Fibroblast of lung (primary cell): Measurements from ENCODE around the gene NUDCD3. TPM values are rescaled to one million over a fixed set of nuclear protein-coding genes. Genes with fewer than 3 reads are reported as not detected.

Source experiments
- DNase-seq, 2 donors: peaks; one replicate each; pipeline versions ENCODE4 v3.0.0 to v3.0.0-alpha.2; 2010; ENCODE audit warnings: low read depth in 2 of 2
- H2AFZ ChIP-seq: 2 replicates; pipeline ENCODE4 v1.5.1; 2012; ENCODE audit warnings: low read length, control low read depth, inconsistent platforms
- H3K27ac ChIP-seq: 2 replicates; pipeline ENCODE4 v1.5.1; 2011; ENCODE audit warnings: low read length, control low read depth; ENCODE audit not compliant: insufficient read depth
- H3K27me3 ChIP-seq: 2 replicates; pipeline ENCODE4 v1.5.1; 2011; ENCODE audit warnings: mild to moderate bottlenecking, low read length; ENCODE audit not compliant: control insufficient read depth, insufficient read depth
- H3K36me3 ChIP-seq: 2 replicates; pipeline ENCODE4 v1.5.1; 2011; ENCODE audit warnings: low read length; ENCODE audit not compliant: control insufficient read depth, insufficient read depth
- H3K4me1 ChIP-seq: 2 replicates; pipeline ENCODE4 v1.5.1; 2011; ENCODE audit warnings: low read length; ENCODE audit not compliant: control insufficient read depth, insufficient read depth; ENCODE audit errors: extremely low read depth
- H3K4me2 ChIP-seq: 2 replicates; pipeline ENCODE4 v1.5.1; 2011; ENCODE audit warnings: low read length, control low read depth; ENCODE audit not compliant: insufficient read depth; ENCODE audit errors: extremely low read depth
- H3K4me3 ChIP-seq, 4 experiments: fragments of 200-600 bp in 1 of 4; sonication (generic) in 1 of 4; replicated peaks in 1 of 4; 2 replicates each; pipeline ENCODE4 v1.5.1; 2011 to 2016; ENCODE audit warnings: low read length in 4 of 4, low read depth in 3 of 4, mild to moderate bottlenecking in 3 of 4, control low read depth in 2 of 4, inconsistent platforms in 1 of 4, mixed read lengths in 1 of 4; ENCODE audit not compliant: insufficient read depth in 1 of 4; ENCODE audit errors: control extremely low read depth in 1 of 4
- H3K79me2 ChIP-seq: 2 replicates; pipeline ENCODE4 v1.5.1; 2012; ENCODE audit warnings: mild to moderate bottlenecking, low read length, inconsistent platforms; ENCODE audit not compliant: control insufficient read depth, insufficient read depth
- H3K9ac ChIP-seq: 2 replicates; pipeline ENCODE4 v1.5.1; 2011; ENCODE audit warnings: mild to moderate bottlenecking, low read length, control low read depth; ENCODE audit not compliant: insufficient read depth
- H3K9me3 ChIP-seq: 2 replicates; pipeline ENCODE4 v1.5.1; 2012; ENCODE audit warnings: low read depth, low read length; ENCODE audit not compliant: control insufficient read depth, insufficient read depth
- H4K20me1 ChIP-seq: 2 replicates; pipeline ENCODE4 v1.5.1; 2011; ENCODE audit warnings: low read length; ENCODE audit not compliant: control insufficient read depth, insufficient read depth; ENCODE audit errors: extremely low read depth
- CTCF ChIP-seq, 2 donors: IDR thresholded peaks in 1 of 2; conservative IDR thresholded peaks in 1 of 2; 1 replicate in 1 of 2; 2 replicates in 1 of 2; pipeline ENCODE4 v1.5.1; 2011 to 2012; ENCODE audit warnings: low read length in 2 of 2, control low read depth in 1 of 2, inconsistent platforms in 1 of 2, low read depth in 1 of 2, mild to moderate bottlenecking in 1 of 2
- EZH2 ChIP-seq: IDR thresholded peaks from 2 replicates; pipeline ENCODE4 v1.5.1; 2012; ENCODE audit warnings: low read length, control low read depth, mild to moderate bottlenecking; ENCODE audit errors: missing control alignments
- polyA plus RNA-seq, 2 donors: library from polyadenylated mRNA; depleted of rRNA in 1 of 2; stranded (reverse) in 1 of 2; unstranded in 1 of 2; fragments of >200 nt; gene quantifications; 2 replicates each; pipeline ENCODE4 v1.2.1, GENCODE V29; 2011 to 2012; ENCODE audit warnings: missing spikeins in 1 of 2
- total RNA-seq: library from RNA; depleted of rRNA; stranded (reverse); fragments of >200 nt; gene quantifications from 2 replicates; pipeline ENCODE4 v1.2.1, GENCODE V29; 2014

The NUDCD3 gene
- total and polyA plus RNA-seq, 2 donors (not counting 1 experiment from before 2014, with no cell fraction given) = 51.9 to 68.7 TPM

- H3K4me3 ChIP-seq = no peak overlapping the region
- no peaks in the 10 kb centered on the region for H4K20me1 ChIP-seq
- H3K27me3 ChIP-seq = no peaks in the 10 kb centered on the region
- no peaks in the 10 kb centered on the region for H3K4me1 ChIP-seq
- no peak overlapping the region for H3K27ac ChIP-seq
- H3K9ac ChIP-seq = no peak overlapping the region
- no peak overlapping the region for H2AFZ ChIP-seq
- peaks cover 3% of the 10 kb centered on the region for H3K79me2 ChIP-seq
- TF ChIP-seq EZH2 (no peak), CTCF (conservative IDR thresholded peaks at IDR 0.05 in 1 of 2, IDR thresholded peaks at IDR 0.05 in 1 of 2; ENCODE audit: low read depth in 1 of 2, low read length in 2 of 2) (no peak)
- H3K4me2 ChIP-seq = no peak overlapping the region
- peak in 1 of 2 donors; percentile 18 for DNase-seq
- no peaks in the 10 kb centered on the region for H3K36me3 ChIP-seq
- no peaks in the 10 kb centered on the region for H3K9me3 ChIP-seq
Measured at GRCh38 chr7:44408596-44408995, 81.9 kb downstream of the NUDCD3 start.

- no peaks in the 10 kb centered on the region for H3K9me3 ChIP-seq
- no peaks in the 10 kb centered on the region for H3K79me2 ChIP-seq
- no peak overlapping the region for H3K9ac ChIP-seq
- DNase-seq = no peak
- no peak overlapping the region for H3K27ac ChIP-seq
- H3K27me3 ChIP-seq = no peaks in the 10 kb centered on the region
- H4K20me1 ChIP-seq = no peaks in the 10 kb centered on the region
- H3K4me2 ChIP-seq = no peak overlapping the region
- H3K4me1 ChIP-seq = no peaks in the 10 kb centered on the region
- TF ChIP-seq CTCF (conservative IDR thresholded peaks at IDR 0.05 in 1 of 2, IDR thresholded peaks at IDR 0.05 in 1 of 2; ENCODE audit: low read depth in 1 of 2, low read length in 2 of 2) (no peak), EZH2 (no peak)
- peaks cover 2% of the 10 kb centered on the region for H3K36me3 ChIP-seq
- no peak overlapping the region for H3K4me3 ChIP-seq
- no peak overlapping the region for H2AFZ ChIP-seq
Measured at GRCh38 chr7:44403775-44404174, 86.7 kb downstream of the NUDCD3 start.

GRCh38 chr7:44403176-44403759, 87.2 kb downstream of the NUDCD3 start:
- H4K20me1 ChIP-seq = no peaks in the 10 kb centered on the region
- DNase-seq = no peak

More at GRCh38 chr7:44403176-44403759, 87.2 kb downstream of the NUDCD3 start:
- H3K4me1 ChIP-seq = no peaks in the 10 kb centered on the region
- no peak overlapping the region for H3K9ac ChIP-seq
- H3K79me2 ChIP-seq = no peaks in the 10 kb centered on the region
- no peak overlapping the region for H3K27ac ChIP-seq
- H3K36me3 ChIP-seq = peaks cover 2% of the 10 kb centered on the region
- no peak overlapping the region for H3K4me2 ChIP-seq
- H3K27me3 ChIP-seq = no peaks in the 10 kb centered on the region
- H2AFZ ChIP-seq = no peak overlapping the region
- H3K9me3 ChIP-seq = no peaks in the 10 kb centered on the region
- TF ChIP-seq CTCF (conservative IDR thresholded peaks at IDR 0.05 in 1 of 2, IDR thresholded peaks at IDR 0.05 in 1 of 2; ENCODE audit: low read depth in 1 of 2, low read length in 2 of 2) = no peak
- no peak for TF ChIP-seq EZH2
- no peak overlapping the region for H3K4me3 ChIP-seq
